SK-N-MC (cell line): ENCODE results near the gene MBD5.

Experiments used
- EZH2 ChIP-seq: fragments of 200-600 bp; sonication (generic); IDR thresholded peaks from one replicate; pipeline ENCODE4 v1.6.1; 2017; ENCODE audit warnings: antibody characterized with exemption
- FOXP2 ChIP-seq: optimal IDR thresholded peaks from 2 replicates; pipeline ENCODE3; 2011; ENCODE audit warnings: mild to moderate bottlenecking, moderate library complexity; ENCODE audit not compliant: insufficient read depth; ENCODE audit errors: extremely low read length, control extremely low read depth
- POLR2AphosphoS5 ChIP-seq: IDR thresholded peaks from 2 replicates; pipeline ENCODE4 v1.6.1; 2012; ENCODE audit warnings: mild to moderate bottlenecking, low read depth, low read length, borderline replicate concordance

DNA sequence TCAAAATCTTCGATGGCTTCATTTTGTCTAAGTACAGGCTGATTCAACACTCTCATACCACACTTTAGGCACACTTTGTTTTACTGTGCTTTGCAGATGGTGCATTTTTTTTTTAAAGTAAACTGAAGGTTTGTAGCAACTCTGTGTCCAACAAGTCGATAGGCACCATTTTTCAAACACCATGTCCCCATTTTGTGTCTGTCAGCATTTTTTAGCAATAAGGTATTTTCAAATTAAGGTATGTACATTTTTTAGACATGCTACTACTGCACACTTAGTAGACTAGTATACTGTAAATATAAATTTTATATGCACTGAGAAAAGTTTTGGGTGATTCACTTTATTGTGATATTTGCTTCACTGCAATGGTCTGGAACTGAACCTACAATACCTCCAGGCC lies 44.8 kb upstream of the MBD5 start:
- no peak for TF ChIP-seq POLR2AphosphoS5
- TF ChIP-seq EZH2, result no peak
- no peak for TF ChIP-seq FOXP2
